SH-SY5Y (cell line): ENCODE data around the gene EGFL7.

ENCODE experiments used
- GATA2 ChIP-seq: IDR thresholded peaks from 2 replicates; pipeline ENCODE4 v1.6.1; 2011; ENCODE audit warnings: mild to moderate bottlenecking, low read depth, low read length
- GATA3 ChIP-seq: IDR thresholded peaks from 2 replicates; pipeline ENCODE4 v1.6.1; 2011; ENCODE audit warnings: low read depth, mild to moderate bottlenecking, low read length, moderate library complexity

- TF ChIP-seq GATA3 (no peak), GATA2 (no peak)
These were observed 12.2 kb downstream of the EGFL7 start for GRCh38 chr9:136674786-136675349.
